AG04449 (cell line): ENCODE data around the gene DMD.
"Not testable (repeated sequence)": the region's sequence is repeated elsewhere in the genome, so short reads cannot be mapped to it uniquely, and the experiment has no call there.

Source experiments
- CTCF ChIA-PET: fragments of 350-600 bp; formaldehyde crosslinking; extraction: SDS; loops from one replicate; lab custom pipeline; 2021; ENCODE audit warnings: antibody characterized with exemption; lab: Yijun Ruan, JAX
- POLR2A ChIA-PET: fragments of 400-600, 350-600 bp; formaldehyde crosslinking; extraction: SDS; loops from one replicate; lab custom pipeline; 2020; ENCODE audit warnings: antibody characterized with exemption, inconsistent platforms; lab: Yijun Ruan, JAX
- DNase-seq: peaks from one replicate; pipeline ENCODE4 v3.0.0-alpha.2; 2010; ENCODE audit warnings: low read depth, low spot score
- H3K4me3 ChIP-seq: 2 replicates; pipeline ENCODE4 v1.5.1; 2011; ENCODE audit warnings: low read depth, mild to moderate bottlenecking, control low read depth, low read length
- CTCF ChIP-seq: IDR thresholded peaks from one replicate; pipeline ENCODE4 v1.5.1; 2011; ENCODE audit warnings: mild to moderate bottlenecking, moderate library complexity, low read length, control low read depth, inconsistent platforms; ENCODE audit not compliant: insufficient read depth; ENCODE audit errors: missing control alignments

The DMD gene

GRCh38 chrX:31388946-31389345 lies 1822.4 kb downstream of the DMD start:
- TF ChIP-seq CTCF: no peak
- DNase-seq: no peak
- ChIA-PET POLR2A (no interaction called here), CTCF (no interaction called here)
- no peak overlapping the region for H3K4me3 ChIP-seq

GRCh38 chrX:31384471-31384870 lies 1826.9 kb downstream of the DMD start:
- CTCF ChIA-PET: no interaction called here
- H3K4me3 ChIP-seq: no peak overlapping the region
- POLR2A ChIA-PET: no interaction called here
- DNase-seq: no peak
- no peak for TF ChIP-seq CTCF

GRCh38 chrX:31383991-31384390 lies 1827.4 kb downstream of the DMD start:
- ChIA-PET POLR2A (no interaction called here), CTCF (no interaction called here)
- H3K4me3 ChIP-seq: no peak overlapping the region
- no peak for TF ChIP-seq CTCF
- no peak for DNase-seq

- POLR2A ChIA-PET, CTCF ChIA-PET, H3K4me3 ChIP-seq, DNase-seq: not testable (repeated sequence)
Measured at GRCh38 chrX:31378973-31379372, 1832.4 kb downstream of the DMD start.

- POLR2A ChIA-PET, CTCF ChIA-PET, H3K4me3 ChIP-seq, DNase-seq: not testable (repeated sequence)
Measured at GRCh38 chrX:31377821-31378220, 1833.5 kb downstream of the DMD start.

GRCh38 chrX:31376408-31377022 lies 1834.8 kb downstream of the DMD start:
- no peak for TF ChIP-seq CTCF
- H3K4me3 ChIP-seq: no peak overlapping the region
- POLR2A ChIA-PET: no interaction called here
- DNase-seq: no peak
- CTCF ChIA-PET: no interaction called here

- DNase-seq: no peak
Measured at GRCh38 chrX:31374786-31375185, 1836.6 kb downstream of the DMD start.

More at GRCh38 chrX:31374786-31375185, 1836.6 kb downstream of the DMD start:
- no peak for TF ChIP-seq CTCF
- ChIA-PET CTCF (no interaction called here), POLR2A (no interaction called here)
- H3K4me3 ChIP-seq: no peak overlapping the region
